Measurements from ENCODE around the gene IL17C. TPM values are rescaled to one million over a fixed set of nuclear protein-coding genes. Genes with fewer than 3 reads are reported as not detected.

IL17C gene
- total RNA-seq, 4 donors from 2014 or later, result not detected

GRCh38 chr16:88688013-88688778 lies 49.8 kb downstream of the IL17C start:
- intact Hi-C loops (cut with DNase I; ENCODE audit: low total_unique reads), result no loop called here
- Histone ChIP-seq H3K27me3 (peaks cover 15 to 24% of the 10 kb centered on the region in 2 donors), H3K27ac (no peak overlapping the region), H3K4me3 (no peak overlapping the region), H3K4me1 (peaks cover 0 to 17% of the 10 kb centered on the region in 2 donors), H3K36me3 (no peaks in the 10 kb centered on the region), H3K9me3 (no peaks in the 10 kb centered on the region)
- DNase-seq, result no peak
- TF ChIP-seq CTCF (IDR thresholded peaks at IDR 0.05), result no peak
- no peak for TF ChIP-seq POLR2A (IDR thresholded peaks at IDR 0.05)

Other genes starting within 250 kb of the IL17C start
- gene ZFPM1, start 185.3 kb upstream of the IL17C start, total RNA-seq, result 1 to 10 TPM in 2 of 4 donors, under 1 TPM in 2; under 0.01 to 6.9 (median 0.77) TPM
- 10 to 100 TPM in 2 of 4 donors, 1 to 10 TPM in 1, under 1 TPM in 1; 0.88 to 58.8 (median 9.5) TPM for gene ZC3H18, start 68.2 kb upstream of the IL17C start, total RNA-seq
- 10 to 100 TPM; 17.4 to 72.0 (median 38.3) TPM for gene CYBA, start 12.5 kb downstream of the IL17C start, total RNA-seq
- gene MVD, start 24.5 kb downstream of the IL17C start, total RNA-seq, result 10 to 100 TPM in 2 of 4 donors, 1 to 10 TPM in 2; 2.4 to 22.1 (median 15.0) TPM
- gene SNAI3, start 47.9 kb downstream of the IL17C start, total RNA-seq, result under 1 TPM in 2 of 4 donors, not detected in 2; 0.14 to 0.43 TPM
- 10 to 100 TPM; 14.2 to 33.2 (median 20.0) TPM for gene RNF166, start 67.8 kb downstream of the IL17C start, total RNA-seq
- gene CTU2, start 67.9 kb downstream of the IL17C start, total RNA-seq, result 10 to 100 TPM in 3 of 4 donors, under 1 TPM in 1; 0.88 to 20.3 (median 14.6) TPM
- gene PIEZO1, start 146.6 kb downstream of the IL17C start, total RNA-seq, result 100 to 1,000 TPM in 2 of 4 donors, 10 to 100 TPM in 2; 62.3 to 161 (median 123) TPM
- 1 to 10 TPM in 1 of 4 donors, under 1 TPM in 1, not detected in 2; 0.34 to 6.6 TPM for gene CDT1, start 165.2 kb downstream of the IL17C start, total RNA-seq
- gene APRT, start 173.4 kb downstream of the IL17C start, total RNA-seq, result 10 to 100 TPM; 32.5 to 82.2 (median 56.3) TPM
- 10 to 100 TPM in 2 of 4 donors, 1 to 10 TPM in 2; 1.8 to 36.2 (median 16.4) TPM for gene GALNS, start 218.4 kb downstream of the IL17C start, total RNA-seq
- 100 to 1,000 TPM in 1 of 4 donors, 10 to 100 TPM in 3; 21.5 to 680 (median 70.6) TPM for gene TRAPPC2L, start 218.6 kb downstream of the IL17C start, total RNA-seq
- gene PABPN1L, start 228.1 kb downstream of the IL17C start, total RNA-seq, result not detected

Measured in uterus (tissue), 4 donors.